Fibroblast of mammary gland (primary cell): ENCODE results near the gene SMIM22.

ENCODE experiments used
- DNase-seq: peaks from one replicate; pipeline ENCODE4 v3.0.0-alpha.2; 2010; ENCODE audit warnings: low read depth
- H3K4me3 ChIP-seq: 2 replicates; pipeline ENCODE4 v1.5.1; 2011; ENCODE audit warnings: low read depth, mild to moderate bottlenecking, low read length, moderate library complexity; ENCODE audit not compliant: control insufficient read depth
- CTCF ChIP-seq: conservative IDR thresholded peaks from 2 replicates; pipeline ENCODE4 v1.5.1; 2011; ENCODE audit warnings: low read depth, low read length, inconsistent platforms; ENCODE audit not compliant: control insufficient read depth, insufficient read depth

The SMIM22 gene

GRCh38 chr16:4769306-4769638, 25.9 kb upstream of the SMIM22 start:
- TF ChIP-seq CTCF = no peak
- peak overlapping the region; percentile 53 for H3K4me3 ChIP-seq
- DNase-seq = no peak

- H3K4me3 ChIP-seq = no peak overlapping the region
- TF ChIP-seq CTCF = no peak
- DNase-seq = no peak
These were observed 23.5 kb upstream of the SMIM22 start for GRCh38 chr16:4771646-4772045.

DNA sequence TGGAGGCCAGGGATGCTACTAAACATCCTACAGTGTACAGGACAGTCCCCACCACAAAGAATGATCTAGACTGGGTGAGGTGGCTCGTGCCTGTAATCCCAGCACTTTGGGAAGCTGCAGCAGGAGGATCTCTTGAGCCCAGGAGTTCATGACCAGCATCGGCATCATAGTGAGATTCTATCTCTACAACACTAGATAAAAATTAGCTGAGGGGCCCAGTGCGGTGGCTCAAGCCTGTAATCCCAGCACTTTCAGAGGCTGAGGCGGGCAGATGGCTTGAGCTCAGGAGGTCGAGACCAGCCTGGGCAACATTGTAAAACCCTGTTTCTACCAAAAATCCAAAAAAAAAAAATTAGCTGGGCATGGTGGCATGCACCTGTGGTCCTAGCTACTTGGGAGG, 22.8 kb upstream of the SMIM22 start:
- no peak for DNase-seq
- TF ChIP-seq CTCF = no peak
- H3K4me3 ChIP-seq = no peak overlapping the region

DNA sequence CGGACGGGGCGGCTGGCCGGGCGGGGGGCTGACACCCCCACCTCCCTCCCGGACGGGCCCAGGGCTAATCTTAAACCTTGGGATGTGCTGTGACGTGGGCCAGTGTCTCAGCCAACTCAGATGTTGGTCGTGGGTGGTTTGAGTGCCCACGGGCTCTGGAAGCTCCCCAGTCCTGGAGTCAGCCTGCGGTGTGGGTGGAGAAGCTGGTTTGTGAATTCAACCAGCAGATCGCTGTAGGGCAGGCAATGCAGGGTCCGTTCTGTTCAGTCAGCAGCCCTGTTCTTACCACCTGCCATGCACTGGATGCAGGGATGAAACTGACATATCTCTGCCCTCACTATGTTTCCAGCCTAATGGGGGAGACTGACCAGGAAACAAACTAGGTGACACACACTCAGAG, 20.2 kb upstream of the SMIM22 start:
- no peak for DNase-seq
- no peak for TF ChIP-seq CTCF
- H3K4me3 ChIP-seq = no peak overlapping the region

DNA sequence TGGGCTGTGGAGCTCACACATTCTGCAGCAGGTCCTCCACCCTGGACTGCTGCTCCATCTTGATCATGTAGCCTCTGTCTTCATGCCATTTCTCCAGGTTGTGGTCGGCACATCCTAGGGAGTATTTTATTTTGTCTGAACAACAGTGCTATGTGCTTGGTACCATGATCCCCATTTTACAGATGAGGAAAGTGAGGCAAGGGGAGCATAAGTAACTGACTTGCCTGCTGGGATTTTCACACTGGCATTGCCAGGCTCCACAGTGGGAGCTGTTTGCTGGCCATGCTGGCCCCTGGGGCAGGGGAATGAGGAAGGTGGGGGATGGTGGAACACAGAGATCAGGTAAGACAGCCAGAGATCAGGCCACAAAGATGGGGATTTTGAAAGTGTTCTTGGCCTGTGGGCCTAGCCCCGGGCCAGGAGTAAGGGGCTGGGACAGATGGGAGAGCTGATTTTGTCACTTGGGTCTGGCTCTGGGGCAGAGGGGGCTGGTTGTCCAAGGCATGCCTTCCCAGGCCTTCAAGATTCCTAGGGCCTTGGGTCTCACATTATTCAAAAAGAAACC, 18.9 kb upstream of the SMIM22 start:
- no peak for DNase-seq
- no peak overlapping the region for H3K4me3 ChIP-seq
- TF ChIP-seq CTCF = no peak

- no peak for DNase-seq
- no peak for TF ChIP-seq CTCF
These were observed 17.7 kb upstream of the SMIM22 start for GRCh38 chr16:4777339-4778049.

DNA sequence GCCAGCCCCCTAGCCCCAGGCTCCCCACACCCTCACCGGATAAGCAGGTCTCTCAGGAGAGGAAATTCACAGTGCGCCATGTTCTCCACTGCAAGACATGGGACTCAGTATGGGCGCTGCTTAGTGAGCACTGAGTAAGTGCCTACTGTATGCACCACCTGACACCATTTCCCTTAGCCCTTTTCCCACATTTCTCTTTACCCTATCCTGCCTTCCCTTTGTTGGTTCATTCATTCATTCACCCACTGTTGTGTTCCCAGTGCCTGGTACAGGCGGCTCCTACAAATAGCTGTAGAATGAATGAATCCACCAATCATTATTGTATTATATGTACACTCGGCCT, 17.1 kb upstream of the SMIM22 start:
- TF ChIP-seq CTCF = no peak
- H3K4me3 ChIP-seq = no peak overlapping the region
- no peak for DNase-seq

More at GRCh38 chr16:4777339-4778049, 17.7 kb upstream of the SMIM22 start:
- no peak overlapping the region for H3K4me3 ChIP-seq
